Measurements from ENCODE around the gene EDC3.
"Not testable (repeated sequence)": the region's sequence is repeated elsewhere in the genome, so short reads cannot be mapped to it uniquely, and the experiment has no call there.

EDC3 gene, protein sequence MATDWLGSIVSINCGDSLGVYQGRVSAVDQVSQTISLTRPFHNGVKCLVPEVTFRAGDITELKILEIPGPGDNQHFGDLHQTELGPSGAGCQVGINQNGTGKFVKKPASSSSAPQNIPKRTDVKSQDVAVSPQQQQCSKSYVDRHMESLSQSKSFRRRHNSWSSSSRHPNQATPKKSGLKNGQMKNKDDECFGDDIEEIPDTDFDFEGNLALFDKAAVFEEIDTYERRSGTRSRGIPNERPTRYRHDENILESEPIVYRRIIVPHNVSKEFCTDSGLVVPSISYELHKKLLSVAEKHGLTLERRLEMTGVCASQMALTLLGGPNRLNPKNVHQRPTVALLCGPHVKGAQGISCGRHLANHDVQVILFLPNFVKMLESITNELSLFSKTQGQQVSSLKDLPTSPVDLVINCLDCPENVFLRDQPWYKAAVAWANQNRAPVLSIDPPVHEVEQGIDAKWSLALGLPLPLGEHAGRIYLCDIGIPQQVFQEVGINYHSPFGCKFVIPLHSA

DNA sequence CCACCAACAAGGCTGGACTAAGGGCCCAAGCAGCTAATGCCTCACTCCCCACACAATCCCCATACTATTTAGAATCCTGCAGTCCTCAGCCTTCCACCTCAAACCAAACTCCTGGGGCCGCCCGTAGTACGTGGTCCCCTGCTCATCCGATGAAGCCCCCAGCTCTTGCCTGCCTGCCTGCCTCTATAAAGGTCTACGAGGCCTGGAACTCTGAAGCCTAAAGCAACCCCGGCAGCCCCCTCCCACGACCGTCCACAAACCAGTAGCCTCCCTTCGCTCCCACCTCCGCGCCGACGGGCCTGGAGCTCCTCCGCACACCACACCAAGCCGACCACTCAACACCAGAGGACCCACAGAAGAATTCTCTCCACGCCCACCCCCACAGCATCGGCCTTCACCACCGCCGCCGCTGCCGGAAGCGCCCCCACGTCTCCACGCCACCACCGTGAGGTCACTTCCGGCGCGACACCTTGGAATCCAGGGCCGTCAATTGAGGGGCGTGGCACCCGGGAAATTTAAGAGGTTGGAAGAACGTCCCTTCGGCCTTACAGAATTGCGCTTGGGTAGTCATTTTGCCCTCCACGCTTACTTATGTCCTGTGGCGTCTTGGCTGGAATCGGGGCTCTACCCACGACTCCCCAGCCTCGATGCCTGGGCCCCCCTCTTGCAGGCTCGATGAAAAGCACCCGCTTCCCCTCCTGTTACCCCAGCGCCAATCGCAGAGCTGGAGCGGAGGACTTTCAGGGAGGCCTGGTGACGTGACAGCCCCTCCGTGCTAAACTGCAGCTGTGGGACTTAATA, at the start of gene EDC3:
TSS of gene EDC3 (minus strand) at position 428 of the 801 bp plus-strand sequence. CDS start 20,900 bp downstream, outside the sequence.
- FAIRE-seq = peak; percentile 81
- peak; percentile 84 for DNase-seq (ENCODE audit: insufficient read length, low spot score)

DNA sequence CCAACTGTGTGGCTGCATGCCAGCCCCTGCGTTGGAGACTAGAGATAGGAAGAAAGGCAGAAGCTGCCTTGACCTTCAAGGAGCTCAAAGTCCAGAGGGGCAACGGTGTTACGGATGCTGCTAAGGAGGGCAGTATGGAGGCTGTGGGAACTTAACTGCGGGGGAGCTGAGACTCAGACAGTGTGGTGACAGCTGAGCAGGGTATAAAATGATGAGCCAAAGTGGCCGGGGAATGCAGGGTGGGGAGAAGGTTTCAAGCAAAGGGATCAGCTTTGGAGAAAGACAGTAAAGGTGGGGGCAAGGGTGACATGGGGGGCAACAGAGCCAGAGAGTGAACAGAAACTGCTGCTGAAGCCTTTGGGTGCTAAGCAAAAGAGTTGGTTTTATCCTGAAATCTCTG, 46.6 kb upstream of the EDC3 start:
- no peak for FAIRE-seq
- DNase-seq (ENCODE audit: insufficient read length, low spot score) = no peak

DNA sequence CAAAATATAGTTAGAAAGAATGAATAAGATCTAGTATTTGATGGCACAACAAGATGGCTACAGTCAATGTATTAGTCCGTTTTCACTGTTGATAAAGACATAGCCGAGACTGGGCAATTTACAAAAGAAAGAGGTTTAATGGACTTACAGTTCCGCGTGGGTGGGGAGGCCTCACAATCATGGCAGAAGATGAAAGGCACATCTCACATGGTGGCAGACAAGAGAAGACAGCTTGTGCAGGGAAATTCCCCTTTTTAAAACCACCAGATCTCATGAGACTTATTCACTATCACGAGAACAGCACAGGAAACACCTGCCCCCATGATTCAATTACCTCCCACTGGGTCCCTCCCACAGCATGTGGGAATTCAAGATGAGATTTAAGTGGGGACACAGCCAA, 42.4 kb upstream of the EDC3 start:
- DNase-seq (ENCODE audit: insufficient read length, low spot score); FAIRE-seq: not testable (repeated sequence)

DNA sequence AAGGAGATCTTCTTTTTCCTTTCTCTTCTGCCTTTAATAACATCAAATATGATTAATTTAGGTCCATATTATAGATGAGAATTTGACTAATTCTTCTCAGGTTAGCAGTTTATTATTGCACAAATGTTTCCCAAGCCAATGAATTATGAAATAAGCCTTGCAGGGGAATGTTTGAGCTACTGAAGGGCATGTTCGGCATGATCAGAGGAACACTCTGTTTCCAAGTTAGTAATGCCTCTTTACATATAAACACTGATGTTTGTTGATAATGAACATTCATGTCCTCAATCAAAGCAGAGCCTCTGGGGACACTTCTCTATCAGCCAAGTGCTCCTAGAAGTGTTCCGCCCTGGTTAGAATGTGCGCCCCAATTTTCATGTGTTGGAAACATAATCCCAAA, 39.5 kb upstream of the EDC3 start:
- DNase-seq (ENCODE audit: insufficient read length, low spot score) (no peak), FAIRE-seq (no peak)

DNA sequence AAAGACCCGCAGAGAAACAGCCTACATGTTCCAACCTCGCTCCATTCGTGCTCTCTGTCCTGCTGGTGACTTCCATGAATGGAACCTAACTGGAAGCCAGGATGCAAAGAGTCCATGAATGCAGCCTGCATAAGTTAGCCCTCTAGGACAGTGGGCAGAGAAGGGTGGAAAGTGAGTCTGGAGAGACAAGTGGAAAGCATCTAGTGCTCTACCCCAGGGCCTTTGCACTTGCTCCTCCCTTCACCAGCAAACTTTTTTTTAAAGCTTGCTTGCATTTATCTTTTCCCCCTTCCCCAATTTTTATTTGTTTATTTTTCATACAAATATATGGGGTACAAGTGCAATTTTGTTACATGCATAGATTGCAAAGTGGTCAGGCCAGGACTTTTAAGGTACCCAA, 37.4 kb upstream of the EDC3 start:
- DNase-seq (ENCODE audit: insufficient read length, low spot score) (no peak), FAIRE-seq (no peak)

DNA sequence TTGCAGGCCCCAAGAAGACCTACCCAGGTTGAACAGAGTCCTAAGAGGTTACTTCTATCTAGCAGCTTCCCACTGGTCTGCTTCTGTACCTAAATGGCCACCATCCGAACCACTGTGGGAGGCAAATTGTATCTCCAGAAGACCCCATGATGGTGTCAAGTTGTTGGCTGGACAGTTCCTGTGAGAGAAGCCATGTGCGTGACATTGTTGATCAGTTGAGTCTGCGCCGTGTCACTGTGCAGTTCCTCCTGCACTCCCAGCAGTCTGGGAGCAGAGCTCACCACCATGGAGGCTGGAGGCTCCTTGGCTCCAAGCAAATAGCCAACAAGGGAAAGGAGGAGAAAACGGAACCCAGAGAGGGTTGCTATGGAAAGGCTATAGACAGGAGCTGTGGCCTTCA, 37.0 kb upstream of the EDC3 start:
- DNase-seq (ENCODE audit: insufficient read length, low spot score) = no peak
- FAIRE-seq = no peak

DNA sequence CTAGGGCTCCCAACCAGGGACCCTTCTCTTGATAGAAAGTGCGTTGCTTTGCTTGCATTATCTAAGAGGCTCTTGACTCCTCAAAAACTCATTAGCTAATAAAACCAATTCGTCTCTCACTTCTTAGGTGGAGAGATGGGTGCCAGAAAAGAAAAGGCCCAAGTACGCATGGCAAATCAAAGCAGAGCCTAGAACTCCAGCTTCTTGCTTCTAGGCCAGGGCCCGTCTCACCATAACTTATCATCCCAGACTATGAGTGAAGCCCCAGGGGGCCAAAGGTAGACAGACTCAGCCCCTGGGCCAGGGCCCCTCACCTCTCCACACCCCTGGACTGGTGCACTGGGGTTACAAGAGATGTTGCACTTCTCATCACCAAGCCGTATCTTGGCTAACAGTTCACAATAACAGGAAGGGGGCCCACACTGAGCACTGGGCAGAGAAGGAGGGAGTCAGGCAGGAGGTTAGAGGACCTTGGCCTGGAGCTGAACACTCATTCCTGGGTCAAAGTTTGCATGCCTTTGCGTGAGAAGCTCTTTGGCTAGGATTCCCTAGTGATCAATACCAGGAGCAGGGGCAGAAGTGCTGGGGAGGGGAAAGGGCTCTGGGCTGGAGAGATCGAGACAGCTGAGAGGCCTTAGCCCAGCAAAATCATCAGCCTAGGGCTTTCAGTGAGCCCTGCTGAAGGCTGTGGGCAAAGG, 34.9 kb upstream of the EDC3 start:
- no peak for DNase-seq (ENCODE audit: insufficient read length, low spot score)
- no peak for FAIRE-seq

DNA sequence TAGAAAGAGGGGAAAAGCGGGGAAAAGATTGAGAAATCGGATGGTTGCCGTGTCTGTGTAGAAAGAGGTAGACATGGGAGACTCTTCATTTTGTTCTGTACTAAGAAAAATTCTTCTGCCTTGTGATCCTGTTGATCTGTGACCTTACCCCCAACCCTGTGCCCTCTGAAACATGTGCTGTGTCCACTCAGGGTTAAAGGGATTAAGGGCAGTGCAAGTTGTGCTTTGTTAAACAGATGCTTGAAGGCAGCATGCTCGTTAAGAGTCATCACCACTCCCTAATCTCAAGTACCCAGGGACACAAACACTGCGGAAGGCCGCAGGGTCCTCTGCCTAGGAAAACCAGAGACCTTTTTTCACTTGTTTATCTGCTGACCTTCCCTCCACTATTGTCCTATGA, 33.5 kb upstream of the EDC3 start:
- not testable (repeated sequence) for FAIRE-seq; DNase-seq (ENCODE audit: insufficient read length, low spot score)

DNA sequence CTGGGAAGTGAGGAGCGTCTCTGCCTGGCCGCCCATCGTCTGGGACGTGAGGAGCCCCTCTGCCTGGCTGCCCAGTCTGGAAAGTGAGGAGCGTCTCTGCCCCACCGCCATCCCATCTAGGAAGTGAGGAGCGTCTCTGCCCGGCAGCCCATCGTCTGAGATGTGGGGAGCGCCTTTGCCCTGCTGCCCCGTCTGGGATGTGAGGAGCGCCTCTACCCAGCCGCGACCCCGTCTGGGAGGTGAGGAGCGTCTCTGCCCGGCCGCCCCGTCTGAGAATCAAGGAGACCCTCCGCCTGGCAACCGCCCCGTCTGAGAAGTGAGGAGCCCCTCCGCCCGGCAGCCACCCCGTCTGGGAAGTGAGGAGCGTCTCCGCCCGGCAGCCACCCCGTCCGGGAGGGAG, 32.9 kb upstream of the EDC3 start:
- not testable (repeated sequence) for FAIRE-seq; DNase-seq (ENCODE audit: insufficient read length, low spot score)

DNA sequence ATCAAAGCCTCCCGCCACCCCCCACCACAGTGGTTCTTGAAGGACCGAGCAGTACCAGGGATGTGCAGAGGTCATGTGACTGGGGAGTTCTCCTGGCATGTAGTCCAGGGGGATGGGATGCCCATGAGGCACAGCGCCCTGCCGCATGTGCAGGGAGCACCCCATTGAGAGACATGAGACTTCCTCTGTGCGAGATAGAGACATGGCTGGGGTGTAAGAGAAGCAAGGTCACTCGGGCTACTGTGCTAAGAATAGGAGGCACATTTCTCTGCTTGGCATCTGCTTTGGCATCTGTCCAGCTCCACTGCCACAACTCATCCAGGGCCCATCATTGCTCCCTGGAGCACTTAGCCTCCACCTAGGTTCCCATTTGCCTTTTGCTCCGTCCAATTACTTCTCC, 31.9 kb upstream of the EDC3 start:
- DNase-seq (ENCODE audit: insufficient read length, low spot score) (no peak), FAIRE-seq (no peak)

DNA sequence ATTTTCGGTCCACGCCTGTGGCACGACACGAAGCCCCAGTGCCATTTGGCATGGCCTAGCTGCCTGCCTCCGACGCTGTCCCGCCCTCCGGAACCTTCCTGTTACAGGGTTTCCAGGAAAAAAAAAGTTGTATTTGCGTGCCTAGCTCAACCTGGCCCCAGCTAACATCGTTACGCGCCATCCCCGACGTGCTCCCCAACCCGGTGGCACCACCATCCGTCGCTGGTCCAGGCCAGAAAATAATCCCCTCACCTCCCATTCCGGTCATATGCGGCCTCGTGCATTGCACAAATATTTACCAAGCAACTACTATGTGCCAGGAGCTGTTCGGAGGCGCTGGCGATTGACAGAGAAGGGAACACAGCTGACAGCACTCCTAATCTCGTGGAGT, 30.9 kb upstream of the EDC3 start:
- no peak for FAIRE-seq
- DNase-seq (ENCODE audit: insufficient read length, low spot score) = no peak

DNA sequence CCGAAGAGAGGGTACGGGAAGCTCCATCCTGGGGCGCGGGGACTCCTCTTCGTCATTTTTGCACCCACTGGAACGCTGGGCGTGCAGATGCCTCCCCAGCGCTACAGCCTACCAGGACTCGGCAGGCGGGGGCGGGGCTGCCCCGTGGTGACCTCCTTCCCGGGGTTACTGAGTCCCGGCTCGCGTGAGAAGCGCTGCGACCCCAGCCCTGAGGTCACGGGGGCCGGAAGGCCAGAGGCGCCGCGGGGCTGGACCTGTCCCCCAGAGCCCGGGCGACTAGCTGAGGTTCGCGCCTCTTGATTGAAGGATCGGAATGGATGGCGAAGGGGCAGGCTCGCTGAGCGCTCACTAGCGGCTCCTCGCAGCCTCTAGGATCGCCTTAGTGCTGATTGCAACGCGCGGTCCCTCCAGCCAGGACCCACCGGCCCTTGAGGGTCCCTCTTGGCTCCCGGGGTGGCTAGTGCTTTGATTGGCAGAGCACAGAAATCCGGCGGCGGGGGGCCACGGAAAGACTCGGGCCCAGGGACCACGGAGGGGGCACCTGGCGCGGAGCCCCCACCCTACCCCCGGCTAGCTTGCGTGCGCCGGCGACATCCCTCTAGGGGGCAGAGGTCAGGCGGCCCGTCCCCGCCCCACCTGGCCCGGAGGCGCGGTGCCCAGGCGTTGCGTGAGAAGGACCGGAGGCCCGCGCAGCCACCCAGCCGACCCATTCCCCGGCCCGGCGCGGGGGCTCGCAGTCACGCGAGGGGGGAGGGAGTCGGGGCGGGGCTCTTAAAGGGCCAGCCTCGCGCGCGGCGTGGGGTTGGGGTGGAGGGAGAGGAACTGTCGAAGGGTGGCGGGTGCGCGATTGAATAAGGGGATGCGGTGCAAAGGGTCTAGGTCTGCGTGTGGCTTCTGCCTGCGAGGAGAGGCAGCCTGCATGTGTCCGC, 30.3 kb upstream of the EDC3 start:
- peak; percentile 39 for DNase-seq (ENCODE audit: insufficient read length, low spot score)
- no peak for FAIRE-seq

DNA sequence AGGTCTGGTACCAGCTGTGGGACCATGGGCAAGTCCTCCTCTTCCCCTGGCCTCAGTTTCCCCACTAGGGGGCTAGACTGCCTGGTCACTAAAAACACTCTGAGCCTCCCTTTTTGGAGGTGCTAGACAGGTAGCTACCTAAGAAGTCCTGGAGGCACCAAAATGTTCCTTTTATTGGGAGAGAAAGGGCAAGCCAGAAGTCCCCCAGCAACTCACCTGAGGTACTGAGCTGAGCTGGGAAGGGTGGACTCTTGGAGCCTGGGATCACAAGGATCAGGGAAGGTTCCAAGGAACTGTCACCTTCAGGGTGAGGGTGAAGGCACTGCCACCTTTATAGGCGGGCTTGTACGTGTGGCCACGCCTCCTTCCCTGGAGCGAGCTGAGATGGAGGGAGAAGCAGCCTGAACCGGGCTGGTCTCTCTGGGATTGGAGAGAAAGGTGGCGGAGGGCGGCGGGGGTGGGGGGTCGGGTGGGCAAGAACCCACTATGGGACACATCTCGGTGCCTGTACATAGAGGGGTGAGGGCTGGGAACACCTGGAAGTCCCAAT, 29.5 kb upstream of the EDC3 start, which contains the start of gene CYP1A1:
TSS of gene CYP1A1 (minus strand) at position 304 of the 550 bp plus-strand sequence. CDS start 2,431 bp downstream, outside the sequence.
- DNase-seq (ENCODE audit: insufficient read length, low spot score) (peak; percentile 47), FAIRE-seq (peak; percentile 13)

DNA sequence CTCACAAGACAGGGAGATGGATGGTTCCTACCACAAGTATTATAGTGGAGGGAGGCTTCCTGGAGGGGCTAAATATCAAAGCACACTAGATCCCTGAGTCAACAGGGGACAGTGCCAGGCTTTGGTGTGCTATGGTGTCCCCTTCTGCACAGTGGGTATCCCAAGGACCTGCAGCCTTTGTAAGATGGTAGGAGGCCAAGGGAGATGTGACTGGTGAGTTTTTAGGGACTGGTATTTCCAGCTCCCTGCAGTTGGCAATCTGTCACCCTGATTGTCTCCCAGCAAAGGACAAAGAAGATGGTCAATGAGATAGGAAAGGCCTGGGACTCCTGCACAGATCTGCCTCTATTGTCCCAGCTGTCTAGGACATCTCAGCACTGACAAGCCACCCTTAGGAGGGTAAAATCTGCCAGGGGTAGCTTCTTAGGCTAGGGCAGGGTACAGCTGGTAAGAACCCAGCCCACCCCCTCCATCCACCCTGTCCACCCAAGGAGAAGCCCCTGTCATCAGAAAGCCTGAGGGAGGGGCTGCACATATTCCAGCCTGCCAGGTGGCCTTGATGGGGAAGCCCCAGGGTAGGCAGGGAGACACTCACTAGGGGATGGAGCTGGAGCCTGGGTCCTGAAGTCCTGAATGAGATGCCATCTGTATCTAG, 28.9 kb upstream of the EDC3 start:
- no peak for FAIRE-seq
- no peak for DNase-seq (ENCODE audit: insufficient read length, low spot score)

DNA sequence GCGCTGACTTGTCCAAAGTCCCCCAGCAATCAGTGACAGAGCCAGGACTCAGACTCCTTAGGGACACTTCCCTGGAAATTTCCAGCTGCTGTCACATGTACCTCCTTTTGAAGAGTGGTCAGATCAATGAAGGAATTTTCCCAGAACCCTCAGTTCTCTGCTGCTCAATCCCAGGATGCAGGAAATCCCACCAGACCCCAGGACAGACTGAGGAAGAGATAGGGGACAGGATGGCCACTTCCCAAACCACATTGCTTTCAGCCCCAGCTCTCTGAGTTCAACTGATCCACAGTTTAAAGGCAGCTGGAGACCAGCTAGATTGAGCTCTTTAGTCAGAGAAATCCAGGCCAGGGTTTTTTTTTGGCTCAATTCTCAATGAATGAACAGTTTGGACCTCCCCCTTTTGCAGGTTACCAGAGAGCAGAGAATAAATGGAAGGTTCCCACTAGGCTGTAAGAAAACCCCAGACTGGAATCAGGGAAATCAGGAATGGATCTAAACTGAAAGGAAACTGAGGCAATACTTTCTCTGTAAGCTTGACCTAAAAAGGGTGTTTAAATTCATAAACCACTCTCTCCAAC, 28.0 kb upstream of the EDC3 start:
- FAIRE-seq = no peak
- peak; percentile 78 for DNase-seq (ENCODE audit: insufficient read length, low spot score)

DNA sequence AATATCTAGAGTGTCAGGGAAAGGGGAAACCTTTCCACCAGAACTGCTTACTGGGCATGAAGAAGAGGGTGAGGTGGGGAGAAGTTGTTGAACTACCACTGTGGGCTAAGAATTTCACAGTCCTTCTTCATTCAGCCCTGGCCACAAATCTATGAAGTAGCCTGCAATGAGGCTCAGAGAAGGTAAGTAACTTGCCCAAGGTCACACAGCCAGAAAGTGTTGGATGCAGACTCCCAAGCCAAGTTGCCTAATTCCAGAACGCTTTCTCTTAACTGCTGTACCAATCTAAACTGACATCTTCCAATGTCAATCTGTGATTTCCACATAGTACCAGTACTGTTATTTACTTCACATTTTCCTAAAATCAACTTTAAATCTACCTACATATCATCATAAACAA, 27.4 kb upstream of the EDC3 start:
- no peak for DNase-seq (ENCODE audit: insufficient read length, low spot score)
- no peak for FAIRE-seq

DNA sequence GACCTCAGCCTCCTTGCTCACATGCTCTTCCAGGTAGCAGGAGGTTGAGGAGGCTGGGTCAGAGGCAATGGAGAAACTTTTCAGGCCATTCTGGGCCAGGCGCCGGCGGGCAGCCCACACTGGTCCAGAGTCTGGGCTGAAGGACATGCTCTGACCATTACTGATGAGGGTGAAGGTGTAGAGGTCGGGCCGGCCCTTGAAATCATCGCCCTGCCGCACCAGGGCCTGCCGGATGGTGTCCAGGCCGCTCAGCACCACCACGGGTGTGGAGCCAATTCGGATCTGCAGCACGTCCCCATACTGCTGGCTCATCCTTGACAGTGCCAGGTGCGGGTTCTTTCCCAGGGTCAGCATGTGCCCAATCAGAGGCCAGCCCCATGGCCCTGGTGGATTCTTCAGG, 26.8 kb upstream of the EDC3 start:
- DNase-seq (ENCODE audit: insufficient read length, low spot score) (no peak), FAIRE-seq (no peak)

DNA sequence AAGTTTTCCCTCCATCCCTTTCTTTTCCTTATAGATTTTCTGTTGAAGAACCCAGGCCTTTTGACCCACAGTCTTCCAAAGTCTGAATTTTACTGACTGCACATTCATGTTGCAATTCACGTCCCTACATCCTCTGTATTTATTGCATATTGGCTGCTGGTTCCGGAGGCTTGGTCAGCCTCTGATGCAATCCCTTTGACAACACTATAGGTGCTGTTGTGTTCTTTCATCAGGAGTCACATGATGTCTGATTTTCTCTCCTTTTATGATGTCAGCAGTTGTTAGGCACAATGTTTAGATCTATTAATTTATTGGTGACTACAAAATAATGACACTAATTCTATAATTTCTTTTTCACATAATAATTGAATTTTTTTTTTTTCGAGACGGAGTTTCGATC, 20.8 kb upstream of the EDC3 start:
- FAIRE-seq (no peak), DNase-seq (ENCODE audit: insufficient read length, low spot score) (no peak)

DNA sequence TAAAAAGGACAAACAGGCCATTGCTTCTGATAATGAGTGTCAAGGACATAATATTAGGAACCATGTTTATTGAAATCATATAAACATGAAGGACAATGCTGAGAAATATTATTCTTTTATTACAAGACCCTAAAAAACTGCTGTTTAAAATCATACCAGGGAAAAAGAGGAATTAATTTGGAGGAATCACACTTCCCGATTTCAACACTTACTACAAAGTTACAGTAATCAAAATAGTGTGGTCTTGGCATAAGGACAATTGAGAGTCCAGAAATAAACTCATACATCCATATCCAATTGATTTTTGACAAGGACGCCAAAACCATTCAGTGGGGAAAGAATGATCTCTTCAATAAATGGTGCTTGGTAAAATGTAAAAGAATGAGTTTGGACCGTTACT, 16.5 kb upstream of the EDC3 start:
- no peak for FAIRE-seq
- DNase-seq (ENCODE audit: insufficient read length, low spot score) = no peak
